Fibroblast of the aortic adventitia (primary cell): ENCODE results near the gene PDE7B. TPM values are rescaled to one million over a fixed set of nuclear protein-coding genes. Genes with fewer than 3 reads are reported as not detected.

Source experiments
- DNase-seq: peaks from one replicate; pipeline ENCODE4 v3.0.0-alpha.2; 2010; ENCODE audit warnings: low read depth
- H3K4me3 ChIP-seq: 2 replicates; pipeline ENCODE4 v1.5.1; 2011; ENCODE audit warnings: low read depth, mild to moderate bottlenecking, control low read depth, low read length, moderate library complexity
- total RNA-seq: library from RNA; depleted of rRNA; stranded (reverse); fragments of >200 nt; gene quantifications from 2 replicates; pipeline ENCODE4 v1.2.3, GENCODE V29; 2012; ENCODE audit warnings: low replicate concordance
- TF ChIP-seq, protein P1 (sequence below): IDR thresholded peaks from 2 replicates; pipeline ENCODE4 v1.5.1; 2011; ENCODE audit warnings: mild to moderate bottlenecking, low read length, control low read depth, inconsistent platforms; ENCODE audit not compliant: insufficient read depth

PDE7B gene
- total RNA-seq, 1 donor: 23.9 TPM

DNA sequence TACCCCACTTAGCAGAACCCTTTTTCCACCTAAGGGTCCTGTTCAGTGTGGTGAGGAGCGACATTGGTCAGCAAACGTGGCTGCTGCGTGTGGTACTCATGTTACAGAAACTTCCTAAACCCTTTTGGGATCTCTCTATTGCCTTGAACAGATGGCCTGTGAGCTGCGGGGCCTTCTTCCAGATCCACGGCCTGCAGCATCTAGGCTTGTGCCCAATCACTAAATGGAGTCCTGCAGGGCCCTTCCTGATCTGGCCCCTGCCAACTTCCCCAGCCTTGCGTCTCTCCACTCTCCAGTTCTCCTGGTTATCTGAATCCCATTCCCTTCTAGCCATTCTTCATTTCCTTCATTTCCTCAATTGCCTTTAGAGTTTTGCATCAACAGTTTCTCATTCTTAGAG, 85.6 kb downstream of the PDE7B start:
- TF ChIP-seq, protein P1, sequence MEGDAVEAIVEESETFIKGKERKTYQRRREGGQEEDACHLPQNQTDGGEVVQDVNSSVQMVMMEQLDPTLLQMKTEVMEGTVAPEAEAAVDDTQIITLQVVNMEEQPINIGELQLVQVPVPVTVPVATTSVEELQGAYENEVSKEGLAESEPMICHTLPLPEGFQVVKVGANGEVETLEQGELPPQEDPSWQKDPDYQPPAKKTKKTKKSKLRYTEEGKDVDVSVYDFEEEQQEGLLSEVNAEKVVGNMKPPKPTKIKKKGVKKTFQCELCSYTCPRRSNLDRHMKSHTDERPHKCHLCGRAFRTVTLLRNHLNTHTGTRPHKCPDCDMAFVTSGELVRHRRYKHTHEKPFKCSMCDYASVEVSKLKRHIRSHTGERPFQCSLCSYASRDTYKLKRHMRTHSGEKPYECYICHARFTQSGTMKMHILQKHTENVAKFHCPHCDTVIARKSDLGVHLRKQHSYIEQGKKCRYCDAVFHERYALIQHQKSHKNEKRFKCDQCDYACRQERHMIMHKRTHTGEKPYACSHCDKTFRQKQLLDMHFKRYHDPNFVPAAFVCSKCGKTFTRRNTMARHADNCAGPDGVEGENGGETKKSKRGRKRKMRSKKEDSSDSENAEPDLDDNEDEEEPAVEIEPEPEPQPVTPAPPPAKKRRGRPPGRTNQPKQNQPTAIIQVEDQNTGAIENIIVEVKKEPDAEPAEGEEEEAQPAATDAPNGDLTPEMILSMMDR: no peak
- no peak overlapping the region for H3K4me3 ChIP-seq
- no peak for DNase-seq

DNA sequence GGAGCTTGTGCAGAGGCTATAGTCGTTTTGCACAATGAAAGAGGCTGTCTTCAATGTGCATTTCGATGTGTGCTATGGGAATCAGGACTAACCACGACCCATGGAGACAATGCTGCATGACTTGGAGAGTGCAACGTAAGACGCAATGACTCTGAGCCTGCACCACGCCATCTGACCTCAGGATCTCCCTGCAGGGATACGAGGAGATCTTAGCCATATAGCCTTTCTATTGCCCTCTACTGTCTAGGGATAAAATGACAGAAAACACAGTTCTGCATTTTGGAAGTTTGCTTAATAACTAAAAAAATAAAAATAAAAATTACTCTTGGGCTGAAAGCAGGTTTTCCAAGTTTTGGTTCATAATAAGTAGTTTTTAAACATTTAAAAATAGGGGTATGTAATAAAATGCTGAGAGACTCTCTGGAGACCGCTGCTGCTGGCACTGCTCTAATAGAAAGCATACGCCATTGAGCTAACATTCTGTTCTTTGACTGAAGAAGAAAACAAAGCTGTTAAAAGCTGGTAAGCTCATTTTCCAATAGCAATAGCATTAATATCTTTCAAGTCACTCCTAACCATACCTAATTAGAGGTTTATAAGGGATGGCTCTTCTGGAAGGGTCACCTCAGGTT, 87.2 kb downstream of the PDE7B start:
- TF ChIP-seq, protein P1: peak; percentile 63
- H3K4me3 ChIP-seq: no peak overlapping the region
- peak; percentile 79 for DNase-seq

DNA sequence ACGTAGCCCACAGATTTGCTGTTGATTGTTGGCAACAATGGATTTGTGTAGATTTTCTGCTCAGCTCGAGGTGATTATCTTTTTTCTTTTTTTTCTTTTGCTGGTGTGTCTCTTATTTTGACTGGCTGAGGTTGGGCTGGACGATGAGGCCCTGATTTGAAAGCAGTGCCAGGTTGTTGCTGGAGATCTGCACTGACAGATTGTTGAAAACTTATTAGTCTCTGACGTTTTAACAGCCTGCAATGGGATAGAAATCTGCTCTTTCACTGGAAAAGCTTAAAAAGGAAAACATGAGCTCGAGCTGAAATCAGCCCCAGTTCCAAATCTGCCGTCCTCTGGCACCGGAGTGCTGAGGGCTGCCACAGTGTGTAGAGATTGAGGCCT, 87.7 kb downstream of the PDE7B start:
- TF ChIP-seq, protein P1: no peak
- peak; percentile 73 for DNase-seq
- H3K4me3 ChIP-seq: no peak overlapping the region

DNA sequence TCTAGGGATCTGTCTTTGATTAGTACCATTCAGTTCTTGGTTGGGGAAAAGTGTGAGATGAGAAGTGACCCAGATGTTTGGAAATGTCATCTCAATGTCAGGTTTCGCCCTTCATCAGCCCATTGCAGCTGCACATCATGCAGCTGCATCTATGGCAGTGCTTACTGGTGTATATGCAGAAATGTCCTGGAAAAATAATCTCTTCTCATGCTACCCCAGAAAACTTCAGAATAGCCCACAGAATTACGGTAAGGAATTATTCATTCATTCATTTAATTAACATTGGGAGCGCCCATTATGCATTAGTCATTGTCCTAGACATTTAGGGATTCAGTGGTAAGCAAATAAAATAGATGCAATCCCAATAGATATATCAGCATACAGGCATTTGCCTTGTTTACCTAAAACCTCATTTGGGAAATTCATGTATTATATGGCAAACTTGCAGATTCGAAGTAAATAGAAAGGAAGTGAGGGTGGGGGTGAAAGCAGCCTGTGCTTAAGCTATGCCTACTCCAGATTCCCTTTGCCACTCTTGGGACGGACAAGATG, 89.2 kb downstream of the PDE7B start:
- TF ChIP-seq, protein P1: no peak
- no peak for DNase-seq
- no peak overlapping the region for H3K4me3 ChIP-seq

DNA sequence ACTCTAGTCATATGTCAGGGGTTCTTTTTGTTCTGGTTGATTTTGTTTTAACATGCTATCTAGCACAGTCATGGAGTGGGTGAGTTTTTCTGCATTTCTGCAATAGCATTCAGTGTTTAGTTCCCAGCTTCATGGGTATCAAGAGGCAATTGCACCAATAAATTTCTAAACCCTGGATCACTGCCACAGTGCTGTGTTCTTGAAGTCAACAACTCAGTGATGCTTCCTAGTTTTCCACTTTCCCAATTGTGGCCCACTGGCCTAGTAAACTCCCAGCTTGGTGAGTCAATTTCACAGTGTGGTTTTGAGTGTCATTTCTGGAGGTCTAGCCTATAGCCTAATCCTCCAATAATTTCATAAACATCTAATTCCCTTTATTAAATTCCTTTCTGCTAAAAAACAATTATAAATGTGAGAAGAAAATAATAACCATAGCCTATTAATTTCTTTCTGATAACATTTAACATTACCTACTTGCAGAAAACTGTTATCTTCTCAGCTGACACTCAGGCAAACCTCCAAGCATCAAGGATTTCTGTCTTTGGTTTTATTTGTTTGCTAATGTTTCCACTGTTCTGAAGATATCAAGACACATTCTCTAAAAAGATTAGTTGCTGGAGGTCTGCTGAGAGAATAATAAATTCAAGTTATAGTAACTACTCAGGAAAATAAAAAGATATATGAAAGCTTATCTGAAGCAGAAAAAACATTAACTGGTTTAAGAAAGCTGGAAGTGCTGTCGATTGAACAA, 89.9 kb downstream of the PDE7B start:
- H3K4me3 ChIP-seq: no peak overlapping the region
- DNase-seq: peak; percentile 67
- TF ChIP-seq, protein P1: no peak

DNA sequence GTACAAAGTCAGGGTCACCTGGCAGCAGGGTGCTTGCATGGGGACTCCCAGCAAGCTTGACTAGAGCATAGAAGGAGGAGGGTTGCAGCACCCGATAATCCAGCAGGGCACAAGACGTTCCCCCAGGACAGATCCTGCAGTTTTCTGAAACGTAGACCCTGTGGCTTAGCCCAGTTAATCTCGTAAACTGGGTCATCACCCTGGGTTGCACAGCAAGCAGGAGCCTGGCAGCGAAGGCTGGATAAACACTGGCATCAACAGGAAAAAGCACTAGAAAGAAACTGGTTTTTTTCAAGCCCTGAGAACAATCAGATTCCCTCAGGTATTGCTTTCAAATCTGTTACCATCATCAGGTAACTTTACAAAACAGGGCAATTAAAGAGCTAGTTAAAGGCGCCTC, 92.6 kb downstream of the PDE7B start:
- DNase-seq: no peak
- H3K4me3 ChIP-seq: no peak overlapping the region
- TF ChIP-seq, protein P1: no peak
